ENCODE measurements around the gene HNMT. TPM values are rescaled to one million over a fixed set of nuclear protein-coding genes. Genes with fewer than 3 reads are reported as not detected.

HNMT gene
- total RNA-seq, 1 donor from 2014 or later: 90.4 TPM

GRCh38 chr2:138012082-138012481 is 47.8 kb downstream of the HNMT start:
- no peak for DNase-seq (ENCODE audit: low spot score)

GRCh38 chr2:138012968-138013367 is 48.7 kb downstream of the HNMT start:
- no peak for DNase-seq (ENCODE audit: low spot score)

GRCh38 chr2:138013639-138014038 is 49.4 kb downstream of the HNMT start:
- no peak for DNase-seq (ENCODE audit: low spot score)

- DNase-seq (ENCODE audit: low spot score): no peak
Measured at GRCh38 chr2:138015494-138015893, 51.2 kb downstream of the HNMT start.

DNA sequence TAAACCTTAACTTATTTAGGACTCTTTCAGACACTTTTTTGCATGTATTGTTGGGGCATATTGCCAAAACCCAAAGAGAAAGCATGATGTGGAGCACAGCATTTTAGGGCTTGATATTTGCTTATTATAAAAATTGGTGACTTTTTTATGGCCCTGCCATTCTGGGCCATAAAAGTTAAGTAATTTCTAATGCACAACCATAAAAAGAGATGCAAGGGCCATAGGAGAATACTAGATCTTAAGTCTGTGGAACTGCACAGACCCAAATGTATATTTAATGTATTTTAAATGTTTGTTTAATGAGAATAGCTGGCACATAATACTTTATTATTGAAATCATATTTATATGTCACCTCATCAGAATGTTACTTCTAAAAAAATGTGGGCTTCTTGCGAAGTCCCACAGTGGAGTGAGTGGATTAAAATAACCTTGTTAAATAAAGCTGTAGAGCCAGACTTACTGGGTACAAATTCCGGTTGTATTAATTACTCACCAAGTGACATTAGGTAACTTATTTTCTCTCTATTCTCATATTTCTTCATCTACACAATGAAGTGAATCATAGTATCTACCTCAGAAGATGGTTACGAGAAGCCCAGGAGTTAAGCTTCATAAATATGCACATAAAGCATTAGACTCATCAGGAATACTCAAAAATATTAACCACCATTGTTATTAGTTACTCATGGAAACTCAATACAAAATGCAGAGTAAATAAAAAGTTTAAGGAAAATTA is 52.2 kb downstream of the HNMT start:
- DNase-seq (ENCODE audit: low spot score): no peak

DNA sequence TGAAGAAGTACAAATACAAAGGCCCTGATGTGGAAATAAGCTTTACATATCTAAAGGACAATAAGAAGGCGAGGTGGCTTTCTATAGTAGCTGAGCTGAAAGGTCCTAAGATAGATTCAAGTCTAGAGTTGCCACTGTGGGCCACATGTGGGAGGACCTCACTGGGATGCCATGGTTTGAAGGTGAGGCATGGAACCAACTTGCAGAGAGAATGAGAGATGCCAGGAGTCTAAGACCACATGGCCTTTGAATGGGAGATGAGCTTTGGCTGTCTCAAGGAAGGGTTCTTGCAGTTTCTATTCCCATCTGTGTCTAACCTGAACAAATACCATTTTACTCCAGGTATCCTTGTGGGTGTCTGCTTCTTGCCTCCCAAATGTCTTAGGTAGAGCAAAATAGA is 53.6 kb downstream of the HNMT start:
- DNase-seq (ENCODE audit: low spot score): no peak

- no peak for DNase-seq (ENCODE audit: low spot score)
Measured at GRCh38 chr2:138018866-138019688, 54.8 kb downstream of the HNMT start.

GRCh38 chr2:138020432-138020831 is 56.2 kb downstream of the HNMT start:
- DNase-seq (ENCODE audit: low spot score): no peak

- DNase-seq (ENCODE audit: low spot score): no peak
Measured at GRCh38 chr2:138021154-138021553, 56.9 kb downstream of the HNMT start.

GRCh38 chr2:138023298-138023697 is 59.0 kb downstream of the HNMT start:
- no peak for DNase-seq (ENCODE audit: low spot score)

DNA sequence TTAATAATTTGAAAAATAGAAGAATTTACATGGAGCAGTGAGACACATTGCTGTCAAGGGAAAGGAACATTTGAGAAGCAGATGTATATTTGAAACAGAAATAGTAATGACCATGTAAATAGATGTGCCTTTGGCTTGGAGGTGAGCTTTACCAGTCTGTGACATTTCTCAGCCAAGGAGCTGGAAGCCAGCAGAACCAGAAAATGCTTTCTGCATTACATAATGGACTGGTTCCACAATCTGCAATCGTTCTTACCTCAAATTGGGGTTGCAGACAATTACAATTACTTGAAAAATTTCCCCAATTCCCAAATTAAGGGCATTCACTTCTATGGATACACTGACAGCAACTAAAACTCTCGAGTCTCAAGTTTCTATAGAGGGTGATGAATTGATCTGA is 59.7 kb downstream of the HNMT start:
- DNase-seq (ENCODE audit: low spot score): no peak

GRCh38 chr2:138026111-138027020 is 62.1 kb downstream of the HNMT start:
- no peak for DNase-seq (ENCODE audit: low spot score)

GRCh38 chr2:138028538-138028937 is 64.3 kb downstream of the HNMT start:
- no peak for DNase-seq (ENCODE audit: low spot score)

DNA sequence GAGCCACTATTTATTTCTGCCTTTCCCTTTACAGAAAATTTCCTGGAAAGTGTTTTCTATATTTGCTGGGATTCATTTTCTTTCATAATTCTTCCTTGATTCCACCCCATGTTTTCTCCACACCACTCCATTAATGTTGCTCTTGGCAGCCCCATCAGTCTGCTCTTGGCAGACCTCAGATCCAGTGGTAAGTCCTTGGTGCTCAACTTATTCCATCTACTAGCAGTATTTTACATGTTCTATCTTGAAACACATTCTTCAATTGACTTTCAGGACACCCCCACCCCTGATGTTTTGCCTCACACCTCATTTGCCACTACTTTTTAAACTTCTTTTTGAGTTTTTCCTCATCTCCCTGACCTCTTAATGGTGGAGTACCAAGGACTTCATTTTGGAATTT is 65.0 kb downstream of the HNMT start:
- DNase-seq (ENCODE audit: low spot score): no peak

DNA sequence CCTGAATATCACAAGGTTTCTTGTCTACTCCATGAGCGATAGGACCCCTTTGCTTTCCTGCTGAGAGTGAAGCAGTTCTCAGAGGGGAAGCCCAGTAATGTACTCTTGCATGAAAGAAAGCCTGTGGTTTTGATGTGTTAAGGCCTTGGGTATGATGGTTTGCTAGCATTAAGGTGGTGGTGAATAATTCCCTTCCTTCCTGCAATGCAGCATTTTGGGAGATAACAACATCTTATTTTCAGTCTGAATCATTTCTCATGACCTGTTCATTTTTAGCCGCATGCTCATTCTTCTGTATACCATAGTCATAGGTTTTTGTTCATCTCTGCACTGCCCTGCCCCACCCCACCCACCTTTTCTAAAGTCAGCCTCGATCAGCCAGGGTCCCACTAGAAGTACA is 66.2 kb downstream of the HNMT start:
- no peak for DNase-seq (ENCODE audit: low spot score)

GRCh38 chr2:138032334-138032733 is 68.1 kb downstream of the HNMT start:
- no peak for DNase-seq (ENCODE audit: low spot score)

DNA sequence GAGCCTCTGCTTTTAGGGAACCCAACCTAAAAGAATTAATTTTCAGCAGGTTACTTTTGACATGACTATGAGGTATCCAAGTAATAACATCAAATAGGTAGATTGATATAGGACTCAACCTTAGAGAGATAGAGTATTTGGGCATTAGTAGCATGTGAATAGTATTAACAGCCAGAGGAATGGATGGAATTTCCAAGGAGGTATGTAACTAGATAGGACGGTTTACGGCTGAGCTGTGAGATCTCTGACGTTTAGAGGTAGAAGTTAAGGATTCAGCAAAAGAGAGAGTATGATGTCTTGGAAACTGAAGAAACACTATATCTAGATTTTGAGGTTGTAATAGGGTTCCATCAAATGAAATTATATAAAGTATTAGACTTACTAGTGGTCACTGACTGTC is 70.3 kb downstream of the HNMT start:
- DNase-seq (ENCODE audit: low spot score): no peak

GRCh38 chr2:138035608-138036217 is 71.4 kb downstream of the HNMT start:
- DNase-seq (ENCODE audit: low spot score): no peak

DNA sequence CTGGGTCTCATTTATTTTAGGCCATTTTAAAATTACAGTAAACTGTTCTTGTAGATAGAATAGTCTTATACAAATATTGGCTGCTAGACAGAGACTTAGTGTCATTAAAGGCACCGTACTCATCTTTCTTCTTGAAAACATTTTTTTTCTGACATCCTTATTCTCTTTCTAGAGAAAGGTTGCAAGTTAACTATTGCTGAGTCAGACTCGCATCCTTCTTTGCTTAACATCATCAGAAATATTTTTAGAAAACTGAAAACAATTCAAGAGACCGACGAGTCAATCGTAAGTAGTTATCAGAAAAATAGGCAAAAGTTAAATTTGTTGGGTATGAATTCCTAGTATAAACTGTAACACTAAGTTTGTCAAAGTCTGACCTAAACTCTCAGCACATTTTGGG is 72.2 kb downstream of the HNMT start:
- no peak for DNase-seq (ENCODE audit: low spot score)

DNA sequence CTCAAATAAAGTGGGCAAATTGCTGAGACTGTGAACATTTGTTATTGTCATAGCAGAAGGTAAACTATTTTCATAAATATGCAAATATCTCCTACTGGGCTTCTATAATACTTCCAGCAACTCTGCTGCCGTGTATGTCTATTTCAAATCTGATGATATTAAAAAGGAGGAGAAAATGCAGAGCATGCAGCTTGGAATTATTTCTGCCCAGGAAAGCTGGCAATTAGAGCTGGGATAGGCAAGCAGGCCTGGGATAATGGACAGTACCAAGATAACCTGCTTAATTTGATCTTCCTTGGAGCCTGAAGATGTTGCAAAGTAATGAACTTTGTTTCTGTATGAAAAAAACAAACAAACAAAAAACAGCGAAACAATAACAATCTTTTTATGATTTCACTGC is 72.8 kb downstream of the HNMT start:
- DNase-seq (ENCODE audit: low spot score): no peak

- DNase-seq (ENCODE audit: low spot score): no peak
Measured at GRCh38 chr2:138040616-138041015, 76.3 kb downstream of the HNMT start.

DNA sequence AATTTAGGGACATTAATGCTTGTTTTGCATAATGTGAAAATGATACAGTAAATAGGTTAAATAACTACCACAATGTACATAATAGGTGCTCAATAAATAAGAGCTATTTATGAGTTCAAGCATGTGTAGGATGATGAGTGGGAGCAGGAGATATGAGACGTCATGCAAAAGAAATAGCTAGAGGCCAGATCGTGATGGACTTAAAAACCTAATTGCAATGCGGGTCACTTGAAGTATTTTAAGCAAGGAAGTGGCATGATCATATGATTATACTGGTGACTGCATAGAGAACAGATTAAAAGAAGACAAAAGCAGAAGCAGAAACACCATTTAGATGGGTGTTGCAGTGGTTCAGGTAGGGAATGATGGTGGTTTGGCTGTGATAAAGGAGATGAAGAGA is 78.0 kb downstream of the HNMT start:
- no peak for DNase-seq (ENCODE audit: low spot score)

Measured in ureter (tissue), 1 donor.